Activated CD8-positive, alpha-beta T cell treated with anti-CD3 and anti-CD28 coated beads for 36 hours (primary cell): ENCODE data around the gene LIX1. TPM values are rescaled to one million over a fixed set of nuclear protein-coding genes. Genes with fewer than 3 reads are reported as not detected.

Experiments
- ATAC-seq: fragments of 200-7000 bp; cut with Tn5 transposase; one replicate; pipeline ENCODE4 v1.10.0; 2021; ENCODE audit warnings: mild to moderate bottlenecking, moderate library complexity
- CTCF ChIA-PET: fragments of 350-600 bp; sonication (Branson Sonifier 250); formaldehyde crosslinking; loops from one replicate; lab custom pipeline; 2021; ENCODE audit warnings: antibody characterized with exemption; lab: Charles Lee
- POLR2A ChIA-PET: fragments of 350-600 bp; sonication (Branson Sonifier 250); formaldehyde crosslinking; loops from one replicate; lab custom pipeline; 2021; ENCODE audit warnings: antibody characterized with exemption; lab: Charles Lee
- DNase-seq: peaks from one replicate; pipeline ENCODE4 v3.0.0-alpha.2; 2020
- H3K27ac Mint-ChIP-seq: one replicate; pipeline ENCODE4 v1.8.0; 2021; ENCODE audit warnings: mild to moderate bottlenecking, mixed read lengths
- H3K27me3 Mint-ChIP-seq: one replicate; pipeline ENCODE4 v1.8.0; 2021; ENCODE audit warnings: mixed read lengths
- H3K36me3 Mint-ChIP-seq: one replicate; pipeline ENCODE4 v1.8.0; 2021; ENCODE audit warnings: low read depth, mixed read lengths
- H3K4me1 Mint-ChIP-seq: one replicate; pipeline ENCODE4 v1.8.0; 2021; ENCODE audit warnings: low read depth, mixed read lengths
- H3K4me3 Mint-ChIP-seq: one replicate; pipeline ENCODE4 v1.8.0; 2021; ENCODE audit warnings: mild to moderate bottlenecking, moderate library complexity, mixed read lengths
- H3K9me3 Mint-ChIP-seq: one replicate; pipeline ENCODE4 v1.8.0; 2021; ENCODE audit warnings: mixed read lengths
- CTCF ChIP-seq: fragments of 200-600 bp; IDR thresholded peaks from one replicate; pipeline ENCODE4 v1.8.0; 2022; ENCODE audit warnings: antibody characterized with exemption, mild to moderate bottlenecking
- intact Hi-C: fragments of 100-400 bp; cut with micrococcal nuclease; formaldehyde crosslinking; loops from one replicate; pipeline ENCODE4 v1.10.0; 2022
- total RNA-seq, 2 experiments: library from RNA; stranded (reverse); gene quantifications; one replicate each; pipeline ENCODE4 v1.2.3, GENCODE V29; 2021

LIX1 gene
- total RNA-seq, 2 experiments from 2014 or later = not detected

DNA sequence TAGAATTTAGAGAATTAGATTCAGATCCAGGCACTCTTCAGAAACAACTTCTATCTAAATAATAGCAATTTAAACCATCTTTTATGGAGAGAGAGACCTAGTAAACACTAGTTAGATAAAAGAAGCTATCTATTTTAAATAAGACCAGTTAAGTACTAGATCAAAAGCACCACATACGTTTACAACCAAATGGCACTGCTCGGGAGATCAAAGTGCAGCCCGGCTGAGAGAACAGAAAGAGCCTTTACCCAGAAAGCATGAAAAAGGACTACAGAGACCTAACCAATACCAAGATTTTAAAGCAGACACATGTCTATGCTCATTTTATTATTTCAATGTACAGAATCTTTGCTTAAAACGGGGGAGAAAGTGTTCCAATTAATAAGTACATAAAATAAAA is 30.8 kb downstream of the LIX1 start:
- CTCF ChIA-PET = interaction anchor here (1.2 to 1.6 kb wide), 4 partner anchors 10 to 115 kb away, joined by 3 to 6 read pairs (median 4); no protein-coding TSS in a partner anchor
- H3K27ac Mint-ChIP-seq = no peak overlapping the region
- H3K9me3 Mint-ChIP-seq = no peaks in the 10 kb centered on the region
- DNase-seq (peak; percentile 15), ATAC-seq (no peak)
- no peaks in the 10 kb centered on the region for H3K36me3 Mint-ChIP-seq
- TF ChIP-seq CTCF = no peak
- no peaks in the 10 kb centered on the region for H3K27me3 Mint-ChIP-seq
- H3K4me3 Mint-ChIP-seq = no peak overlapping the region
- peaks cover 11% of the 10 kb centered on the region for H3K4me1 Mint-ChIP-seq
- POLR2A ChIA-PET = interaction anchor here (1.2 kb wide), 1 partner anchor 9 kb away, joined by 3 read pairs; no protein-coding TSS in a partner anchor
- intact Hi-C loops = no loop called here

GRCh38 chr5:97111004-97111403 is 31.4 kb downstream of the LIX1 start:
- Mint-ChIP-seq H3K9me3 (no peaks in the 10 kb centered on the region), H3K27ac (no peak overlapping the region), H3K36me3 (no peaks in the 10 kb centered on the region), H3K4me1 (peaks cover 11% of the 10 kb centered on the region), H3K4me3 (no peak overlapping the region), H3K27me3 (no peaks in the 10 kb centered on the region)
- no peak for TF ChIP-seq CTCF
- POLR2A ChIA-PET = interaction anchor here (1.2 kb wide), 1 partner anchor 10 kb away, joined by 3 read pairs; no protein-coding TSS in a partner anchor
- intact Hi-C loops = no loop called here
- no peak for ATAC-seq
- DNase-seq = no peak
- CTCF ChIA-PET = interaction anchor here (1.2 to 1.6 kb wide), 4 partner anchors 11 to 114 kb away, joined by 3 to 6 read pairs (median 4); no protein-coding TSS in a partner anchor

DNA sequence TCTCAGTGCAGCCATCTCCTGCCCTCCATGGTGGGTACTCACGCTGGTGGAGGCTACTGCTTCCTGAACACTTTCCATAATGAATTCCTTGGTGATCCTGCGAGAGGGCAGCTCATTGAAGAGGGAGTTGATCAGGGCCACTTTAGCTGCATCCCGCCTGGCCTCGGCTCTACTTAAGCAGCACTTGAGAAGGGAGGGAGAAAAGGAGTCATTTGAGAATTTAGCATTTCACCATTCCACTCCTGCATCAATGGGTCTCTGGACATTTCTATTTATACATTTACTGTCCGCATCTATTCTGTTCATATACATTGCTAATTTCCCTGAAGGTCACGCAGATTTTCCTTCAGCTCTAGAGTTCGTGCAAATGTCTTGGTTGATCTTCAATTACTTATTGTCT is 35.1 kb downstream of the LIX1 start:
- Mint-ChIP-seq H3K9me3 (no peaks in the 10 kb centered on the region), H3K4me3 (no peak overlapping the region), H3K36me3 (no peaks in the 10 kb centered on the region), H3K27ac (no peak overlapping the region), H3K27me3 (no peaks in the 10 kb centered on the region), H3K4me1 (peaks cover 9% of the 10 kb centered on the region)
- TF ChIP-seq CTCF = no peak
- ATAC-seq (no peak), DNase-seq (no peak)
- intact Hi-C loops = no loop called here
- POLR2A ChIA-PET = no interaction called here
- CTCF ChIA-PET = interaction anchor here (2.2 kb wide), 1 partner anchor 32 kb away, joined by 7 read pairs; no protein-coding TSS in a partner anchor

- ChIA-PET CTCF (interaction anchor here (0.6 to 2.2 kb wide), 3 partner anchors 19 to 237 kb away, joined by 3 to 7 read pairs (median 3); no protein-coding TSS in a partner anchor), POLR2A (no interaction called here)
- H3K9me3 Mint-ChIP-seq = no peaks in the 10 kb centered on the region
- no peaks in the 10 kb centered on the region for H3K4me1 Mint-ChIP-seq
- intact Hi-C loops = no loop called here
- no peaks in the 10 kb centered on the region for H3K27me3 Mint-ChIP-seq
- DNase-seq (no peak), ATAC-seq (no peak)
- no peak overlapping the region for H3K4me3 Mint-ChIP-seq
- H3K36me3 Mint-ChIP-seq = no peaks in the 10 kb centered on the region
- no peak for TF ChIP-seq CTCF
- H3K27ac Mint-ChIP-seq = no peak overlapping the region
These were observed 36.2 kb downstream of the LIX1 start for GRCh38 chr5:97106216-97106581.

DNA sequence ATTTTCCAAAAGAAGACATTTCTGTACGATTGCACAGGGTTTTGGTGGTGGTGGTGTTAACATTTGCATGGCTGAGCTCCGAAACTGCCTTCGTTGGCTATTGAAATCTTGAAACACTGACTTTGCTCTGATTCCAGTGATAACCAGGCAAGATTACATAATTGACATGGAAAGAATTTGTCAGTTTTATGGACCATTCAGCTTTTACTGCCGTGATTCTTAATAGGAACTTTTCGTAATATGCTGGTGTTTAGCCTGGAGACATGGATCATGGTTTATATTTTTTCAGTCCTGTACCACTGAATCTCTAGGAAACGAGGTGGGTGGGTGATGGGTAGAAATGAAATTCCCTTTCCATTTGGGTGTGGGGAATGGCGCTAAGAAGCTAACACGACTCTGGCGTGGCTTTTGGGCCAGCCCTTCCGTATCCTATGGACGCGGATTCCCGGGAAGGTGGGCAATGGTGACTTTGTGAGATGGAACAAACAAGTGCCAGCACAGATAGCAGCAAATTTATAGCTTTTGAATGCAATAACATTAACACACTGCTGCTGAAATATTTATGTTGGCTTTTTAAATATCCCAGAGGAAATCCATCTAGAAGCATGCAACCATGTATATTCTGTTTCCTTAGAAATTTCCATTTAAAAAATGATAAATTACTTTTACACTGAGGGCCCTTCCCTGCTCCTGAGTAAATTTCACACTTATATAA is 36.8 kb downstream of the LIX1 start:
- no peak overlapping the region for H3K27ac Mint-ChIP-seq
- intact Hi-C loops = no loop called here
- H3K4me3 Mint-ChIP-seq = no peak overlapping the region
- ATAC-seq (no peak), DNase-seq (no peak)
- no peaks in the 10 kb centered on the region for H3K27me3 Mint-ChIP-seq
- no peaks in the 10 kb centered on the region for H3K9me3 Mint-ChIP-seq
- POLR2A ChIA-PET = no interaction called here
- CTCF ChIA-PET = interaction anchor here (1.0 to 2.2 kb wide), 2 partner anchors 34 to 237 kb away, joined by 3 to 7 read pairs; no protein-coding TSS in a partner anchor
- H3K4me1 Mint-ChIP-seq = no peaks in the 10 kb centered on the region
- H3K36me3 Mint-ChIP-seq = no peaks in the 10 kb centered on the region
- no peak for TF ChIP-seq CTCF
